HG02678 (cell line): ENCODE measurements around the gene JPH4.
"Not testable (repeated sequence)": the region's sequence is repeated elsewhere in the genome, so short reads cannot be mapped to it uniquely, and the experiment has no call there.

ENCODE experiments used
- ATAC-seq: cut with Tn5 transposase; IDR thresholded peaks from one replicate; pipeline ENCODE4 v1.9.1; 2021; ENCODE audit warnings: mild to moderate bottlenecking, moderate library complexity; ENCODE audit not compliant: unreplicated experiment

Gene JPH4

GRCh38 chr14:23550812-23551265 is 27.8 kb downstream of the JPH4 start:
- no peak for ATAC-seq

- ATAC-seq, result no peak
These were observed 28.3 kb downstream of the JPH4 start for GRCh38 chr14:23550131-23550811.

GRCh38 chr14:23548351-23549318 is 30.0 kb downstream of the JPH4 start:
- ATAC-seq, result no peak

- no peak for ATAC-seq
These were observed 30.7 kb downstream of the JPH4 start for GRCh38 chr14:23547924-23548323.

- no peak for ATAC-seq
These were observed 32.0 kb downstream of the JPH4 start for GRCh38 chr14:23546450-23547035.

- no peak for ATAC-seq
These were observed 32.7 kb downstream of the JPH4 start for GRCh38 chr14:23545740-23546365.

GRCh38 chr14:23544511-23545447 is 33.8 kb downstream of the JPH4 start:
- no peak for ATAC-seq

GRCh38 chr14:23543403-23543802 is 35.2 kb downstream of the JPH4 start:
- ATAC-seq, result no peak

GRCh38 chr14:23542261-23542660 is 36.3 kb downstream of the JPH4 start:
- ATAC-seq, result no peak

- no peak for ATAC-seq
These were observed 38.5 kb downstream of the JPH4 start for GRCh38 chr14:23540141-23540469.

- no peak for ATAC-seq
These were observed 39.1 kb downstream of the JPH4 start for GRCh38 chr14:23539248-23540140.

- no peak for ATAC-seq
These were observed 39.8 kb downstream of the JPH4 start for GRCh38 chr14:23538785-23539184.

GRCh38 chr14:23538050-23538718 is 40.4 kb downstream of the JPH4 start:
- no peak for ATAC-seq

GRCh38 chr14:23537351-23538049 is 41.1 kb downstream of the JPH4 start:
- no peak for ATAC-seq

GRCh38 chr14:23536906-23537305 is 41.7 kb downstream of the JPH4 start:
- not testable (repeated sequence) for ATAC-seq

GRCh38 chr14:23536494-23536893 is 42.1 kb downstream of the JPH4 start:
- no peak for ATAC-seq

GRCh38 chr14:23535943-23536342 is 42.6 kb downstream of the JPH4 start:
- no peak for ATAC-seq
